ENCODE data around the gene SLC27A1. TPM values are rescaled to one million over a fixed set of nuclear protein-coding genes. Genes with fewer than 3 reads are reported as not detected.
A peak's percentile ranks its signal among the peaks of the same experiment; 100 is the strongest.

Gene SLC27A1
- total and polyA plus RNA-seq, 5 donors, result 28.2 to 63.6 (median 38.7) TPM

- H3K9me3 ChIP-seq (ENCODE audit: control insufficient read depth, low read length), result no peaks in the 10 kb centered on the region
- no peaks in the 10 kb centered on the region for H3K27me3 ChIP-seq (ENCODE audit: control insufficient read depth, insufficient read depth)
- intact Hi-C loops (cut with DNase I), result no loop called here
- no peaks in the 10 kb centered on the region for H3K4me1 ChIP-seq (ENCODE audit: control insufficient read depth, insufficient read depth, low read length)
- no peak overlapping the region for H3K4me3 ChIP-seq (ENCODE audit: low read length)
- ATAC-seq (no peak), DNase-seq (peak in 1 of 3 donors; percentile 2)
- no peak overlapping the region for H3K27ac ChIP-seq (ENCODE audit: low read length)
- WGBS, result 74% methylated on average over 8 of the region's 8 CpGs
Observed at GRCh38 chr19:17529239-17530158, 59.2 kb downstream of the SLC27A1 start.

GRCh38 chr19:17530586-17530985 is 60.3 kb downstream of the SLC27A1 start:
- DNase-seq (peak in 1 of 3 donors; percentile 32), ATAC-seq (no peak)
- Histone ChIP-seq H3K27me3 (ENCODE audit: control insufficient read depth, insufficient read depth) (no peaks in the 10 kb centered on the region), H3K9me3 (ENCODE audit: control insufficient read depth, low read length) (no peaks in the 10 kb centered on the region), H3K4me3 (ENCODE audit: low read length) (no peak overlapping the region), H3K4me1 (ENCODE audit: control insufficient read depth, insufficient read depth, low read length) (no peaks in the 10 kb centered on the region), H3K27ac (ENCODE audit: low read length) (no peak overlapping the region)
- WGBS, result 15% methylated on average over 8 of the region's 8 CpGs
- intact Hi-C loops (cut with DNase I), result no loop called here

GRCh38 chr19:17532116-17532515 is 61.8 kb downstream of the SLC27A1 start:
- DNase-seq (peak in 1 of 3 donors; percentile 50), ATAC-seq (peak in 1 of 2 donors; percentile 25)
- H3K9me3 ChIP-seq (ENCODE audit: control insufficient read depth, low read length), result no peaks in the 10 kb centered on the region
- no peak overlapping the region for H3K27ac ChIP-seq (ENCODE audit: low read length)
- WGBS, result 83% methylated on average over 16 of the region's 16 CpGs
- no peak overlapping the region for H3K4me3 ChIP-seq (ENCODE audit: low read length)
- no peaks in the 10 kb centered on the region for H3K27me3 ChIP-seq (ENCODE audit: control insufficient read depth, insufficient read depth)
- no peaks in the 10 kb centered on the region for H3K4me1 ChIP-seq (ENCODE audit: control insufficient read depth, insufficient read depth, low read length)
- intact Hi-C loops (cut with DNase I), result no loop called here

GRCh38 chr19:17532557-17532956 is 62.2 kb downstream of the SLC27A1 start:
- Histone ChIP-seq H3K27ac (ENCODE audit: low read length) (no peak overlapping the region), H3K4me1 (ENCODE audit: control insufficient read depth, insufficient read depth, low read length) (no peaks in the 10 kb centered on the region), H3K4me3 (ENCODE audit: low read length) (no peak overlapping the region), H3K27me3 (ENCODE audit: control insufficient read depth, insufficient read depth) (no peaks in the 10 kb centered on the region), H3K9me3 (ENCODE audit: control insufficient read depth, low read length) (no peaks in the 10 kb centered on the region)
- DNase-seq, result peak in 1 of 3 donors; percentile 4
- WGBS, result 65% methylated on average over 7 of the region's 7 CpGs
- ATAC-seq, result no peak
- intact Hi-C loops (cut with DNase I), result no loop called here

- Histone ChIP-seq H3K27me3 (ENCODE audit: control insufficient read depth, insufficient read depth) (no peaks in the 10 kb centered on the region), H3K4me1 (ENCODE audit: control insufficient read depth, insufficient read depth, low read length) (no peaks in the 10 kb centered on the region), H3K9me3 (ENCODE audit: control insufficient read depth, low read length) (no peaks in the 10 kb centered on the region), H3K4me3 (ENCODE audit: low read length) (no peak overlapping the region), H3K27ac (ENCODE audit: low read length) (no peak overlapping the region)
- ATAC-seq (no peak), DNase-seq (no peak)
- intact Hi-C loops (cut with DNase I), result loop anchor here in 1 of 4 donors (5.0 kb wide), 1 partner anchor 38 kb away; no protein-coding TSS in a partner anchor
Observed at GRCh38 chr19:17534767-17535166, 64.4 kb downstream of the SLC27A1 start.

GRCh38 chr19:17536955-17537354 is 66.6 kb downstream of the SLC27A1 start:
- WGBS, result 76% methylated on average over 6 of the region's 6 CpGs
- Histone ChIP-seq H3K4me1 (ENCODE audit: control insufficient read depth, insufficient read depth, low read length) (no peaks in the 10 kb centered on the region), H3K27me3 (ENCODE audit: control insufficient read depth, insufficient read depth) (no peaks in the 10 kb centered on the region), H3K27ac (ENCODE audit: low read length) (no peak overlapping the region), H3K4me3 (ENCODE audit: low read length) (no peak overlapping the region), H3K9me3 (ENCODE audit: control insufficient read depth, low read length) (no peaks in the 10 kb centered on the region)
- ATAC-seq (no peak), DNase-seq (no peak)
- intact Hi-C loops (cut with DNase I), result loop anchor here in 1 of 4 donors (5.0 kb wide), 1 partner anchor 35 kb away; no protein-coding TSS in a partner anchor

- H3K27ac ChIP-seq (ENCODE audit: low read length), result no peak overlapping the region
- H3K4me3 ChIP-seq (ENCODE audit: low read length), result peak overlapping the region; percentile 22
- H3K27me3 ChIP-seq (ENCODE audit: control insufficient read depth, insufficient read depth), result no peaks in the 10 kb centered on the region
- DNase-seq (no peak), ATAC-seq (no peak)
- no peaks in the 10 kb centered on the region for H3K9me3 ChIP-seq (ENCODE audit: control insufficient read depth, low read length)
- intact Hi-C loops (cut with DNase I), result loop anchor here in 1 of 4 donors (5.0 kb wide), 1 partner anchor 34 kb away; no protein-coding TSS in a partner anchor
- no peaks in the 10 kb centered on the region for H3K4me1 ChIP-seq (ENCODE audit: control insufficient read depth, insufficient read depth, low read length)
- WGBS, result 7% methylated on average over 13 of the region's 13 CpGs
Observed at GRCh38 chr19:17538684-17539237, 68.4 kb downstream of the SLC27A1 start.

- intact Hi-C loops (cut with DNase I), result loop anchor here in 1 of 4 donors (5.0 kb wide), 1 partner anchor 33 kb away; no protein-coding TSS in a partner anchor
- under 1% methylated on average over 82 of the region's 82 CpGs for WGBS
- DNase-seq (peak; percentile 98), ATAC-seq (peak; percentile 92 to 93)
- Histone ChIP-seq H3K4me3 (ENCODE audit: low read length) (peak overlapping the region; percentile 22), H3K27me3 (ENCODE audit: control insufficient read depth, insufficient read depth) (no peaks in the 10 kb centered on the region), H3K27ac (ENCODE audit: low read length) (no peak overlapping the region), H3K4me1 (ENCODE audit: control insufficient read depth, insufficient read depth, low read length) (no peaks in the 10 kb centered on the region), H3K9me3 (ENCODE audit: control insufficient read depth, low read length) (no peaks in the 10 kb centered on the region)
Observed at GRCh38 chr19:17539238-17540117, 69.2 kb downstream of the SLC27A1 start.

- no peaks in the 10 kb centered on the region for H3K27me3 ChIP-seq (ENCODE audit: control insufficient read depth, insufficient read depth)
- peak in 1 of 3 donors; percentile 52 for DNase-seq
- H3K4me3 ChIP-seq (ENCODE audit: low read length), result no peak overlapping the region
- no peaks in the 10 kb centered on the region for H3K9me3 ChIP-seq (ENCODE audit: control insufficient read depth, low read length)
- ATAC-seq, result peak in 1 of 2 donors; percentile 5
- no peaks in the 10 kb centered on the region for H3K4me1 ChIP-seq (ENCODE audit: control insufficient read depth, insufficient read depth, low read length)
- no peak overlapping the region for H3K27ac ChIP-seq (ENCODE audit: low read length)
- WGBS, result 77% methylated on average over 30 of the region's 30 CpGs
- intact Hi-C loops (cut with DNase I), result no loop called here
Observed at GRCh38 chr19:17540174-17540573, 69.8 kb downstream of the SLC27A1 start.

- Histone ChIP-seq H3K27me3 (ENCODE audit: control insufficient read depth, insufficient read depth) (no peaks in the 10 kb centered on the region), H3K27ac (ENCODE audit: low read length) (no peak overlapping the region), H3K4me1 (ENCODE audit: control insufficient read depth, insufficient read depth, low read length) (no peaks in the 10 kb centered on the region), H3K9me3 (ENCODE audit: control insufficient read depth, low read length) (no peaks in the 10 kb centered on the region), H3K4me3 (ENCODE audit: low read length) (no peak overlapping the region)
- intact Hi-C loops (cut with DNase I), result no loop called here
- ATAC-seq, result no peak
- DNase-seq, result peak in 1 of 3 donors; percentile 10
- 73% methylated on average over 4 of the region's 4 CpGs for WGBS
Observed at GRCh38 chr19:17541184-17541759, 70.9 kb downstream of the SLC27A1 start.
